ENCODE measurements around the gene ACLY. TPM values are rescaled to one million over a fixed set of nuclear protein-coding genes. Genes with fewer than 3 reads are reported as not detected.

ACLY gene
- total and polyA plus RNA-seq, 2 of the 13 experiments (the other 11 are each of a cell fraction or from before 2014, with no cell fraction given), result 111 to 218 TPM

GRCh38 chr17:41965694-41966462 lies 47.1 kb upstream of the ACLY start (continued):
- TF ChIP-seq MBD4 (IDR thresholded peaks at IDR 0.05; ENCODE audit: borderline replicate concordance, low read length) (no peak), UBTF (CRISPR knock-in tag; IDR thresholded peaks at IDR 0.05) (no peak), KLF15 (CRISPR knock-in tag; IDR thresholded peaks at IDR 0.05; ENCODE audit: borderline replicate concordance) (no peak), ZNF737 (CRISPR knock-in tag; IDR thresholded peaks at IDR 0.05; ENCODE audit: borderline replicate concordance) (0 out of 2 replicates have a peak, but pooled peaks have one; percentile 26), ZNF644 (CRISPR knock-in tag; IDR thresholded peaks at IDR 0.05; ENCODE audit: low read depth) (no peak), MTA1 (CRISPR knock-in tag; IDR thresholded peaks at IDR 0.05; ENCODE audit: borderline replicate concordance) (no peak), PHB2 (IDR thresholded peaks at IDR 0.05; ENCODE audit: partially characterized antibody) (no peak), KDM6A (CRISPR knock-in tag; IDR thresholded peaks at IDR 0.05; ENCODE audit: low read depth) (no peak), ZNF652 (CRISPR knock-in tag; IDR thresholded peaks at IDR 0.05; ENCODE audit: borderline replicate concordance, low read depth) (0 out of 2 replicates have a peak, but pooled peaks have one; percentile 27), ZNF235 (CRISPR knock-in tag; IDR thresholded peaks at IDR 0.05; ENCODE audit: borderline replicate concordance) (0 out of 2 replicates have a peak, but pooled peaks have one; percentile 17), BATF2 (CRISPR knock-in tag; IDR thresholded peaks at IDR 0.05) (no peak), ZNF350 (CRISPR knock-in tag; IDR thresholded peaks at IDR 0.05; ENCODE audit: borderline replicate concordance, low read depth) (peak; percentile 15; the same call in 1 of the 2 replicates), HNF1B (CRISPR knock-in tag; IDR thresholded peaks at IDR 0.05) (peak; percentile 68; the same call in 1 of the 2 replicates), TCF12 (IDR thresholded peaks at IDR 0.05) (no peak), TCF12 (CRISPR knock-in tag; IDR thresholded peaks at IDR 0.05) (no peak), AGO1 (IDR thresholded peaks at IDR 0.05; ENCODE audit: low read depth, low read length, poor library complexity, severe bottlenecking) (no peak), MAFK (conservative IDR thresholded peaks at IDR 0.05 in 1 of 2, IDR thresholded peaks at IDR 0.05 in 1 of 2; ENCODE audit: low read length in 2 of 2) (no peak), ZNF839 (CRISPR knock-in tag; IDR thresholded peaks at IDR 0.05; ENCODE audit: borderline replicate concordance) (no peak; the same call in 1 of the 2 replicates), ELF4 (CRISPR knock-in tag; IDR thresholded peaks at IDR 0.05; ENCODE audit: borderline replicate concordance) (no peak), ELF1 (CRISPR knock-in tag; IDR thresholded peaks at IDR 0.05) (no peak; the same call in 1 of the 2 replicates), ETV5 (CRISPR knock-in tag; IDR thresholded peaks at IDR 0.05; ENCODE audit: borderline replicate concordance) (no peak), FOXO4 (CRISPR knock-in tag; conservative IDR thresholded peaks at IDR 0.05) (0 out of 2 replicates have a peak, but pooled peaks have one; percentile 10)

Data from HepG2 (cell line).